HEK293 (cell line): Measurements from ENCODE around the gene IL1B.

Source experiments
- FEZF1 ChIP-seq: fragments of 450-650 bp; formaldehyde crosslinking; IDR thresholded peaks from 2 replicates; pipeline ENCODE4 v1.5.1; 2016; ENCODE audit warnings: missing biosample characterization, missing genetic modification characterization
- MEIS1 ChIP-seq: sonication (generic); formaldehyde crosslinking; IDR thresholded peaks from 2 replicates; pipeline ENCODE4 v1.8.1; 2022; ENCODE audit warnings: missing genetic modification reagents, mild to moderate bottlenecking, borderline replicate concordance
- ZBTB21 ChIP-seq: fragments of 450-650 bp; formaldehyde crosslinking; IDR thresholded peaks from 2 replicates; pipeline ENCODE4 v1.5.1; 2017; ENCODE audit warnings: missing biosample characterization, missing genetic modification characterization
- ZNF175 ChIP-seq: fragments of 450-650 bp; formaldehyde crosslinking; IDR thresholded peaks from 2 replicates; pipeline ENCODE4 v1.5.1; 2016; ENCODE audit warnings: missing biosample characterization, missing genetic modification characterization
- ZNF701 ChIP-seq: fragments of 450-650 bp; formaldehyde crosslinking; IDR thresholded peaks from 2 replicates; pipeline ENCODE4 v1.5.1; 2016; ENCODE audit warnings: missing biosample characterization, missing genetic modification characterization
- TF ChIP-seq, protein P1 (sequence below): fragments of 450-650 bp; formaldehyde crosslinking; IDR thresholded peaks from 2 replicates; pipeline ENCODE4 v1.5.1; 2016; ENCODE audit warnings: missing biosample characterization, missing genetic modification characterization

DNA sequence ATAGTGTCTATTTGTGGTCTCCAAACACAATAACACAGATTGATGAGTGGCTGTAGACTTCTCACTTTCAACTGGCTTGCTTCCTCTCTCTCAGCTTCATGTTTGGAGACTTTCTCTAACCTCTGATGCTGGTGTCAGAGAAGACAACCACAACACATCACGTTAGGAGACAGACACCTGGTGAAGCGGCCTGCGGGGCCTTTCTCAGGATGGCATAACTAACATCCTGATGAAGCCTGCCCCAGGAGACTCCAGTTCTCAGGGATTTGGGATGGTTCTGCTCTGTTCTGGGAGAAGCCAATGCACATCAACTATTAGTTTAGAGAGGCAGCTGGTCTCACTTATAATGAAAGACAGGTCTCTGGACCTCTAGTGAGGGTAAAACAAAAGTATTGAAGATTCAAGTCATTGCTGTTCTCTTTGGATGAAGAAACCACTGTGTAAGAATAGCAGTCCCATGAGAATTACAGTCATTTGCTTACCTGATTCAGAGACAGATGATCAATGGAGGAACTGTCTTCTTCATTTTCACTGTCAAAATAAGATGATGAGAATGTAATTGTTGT is 54.3 kb downstream of the IL1B start:
- TF ChIP-seq ZNF175 (tag by site-specific recombination) (no peak), ZNF701 (no peak), ZBTB21 (tag by site-specific recombination) (no peak), FEZF1 (no peak), MEIS1 (no peak)
- TF ChIP-seq, protein P1, sequence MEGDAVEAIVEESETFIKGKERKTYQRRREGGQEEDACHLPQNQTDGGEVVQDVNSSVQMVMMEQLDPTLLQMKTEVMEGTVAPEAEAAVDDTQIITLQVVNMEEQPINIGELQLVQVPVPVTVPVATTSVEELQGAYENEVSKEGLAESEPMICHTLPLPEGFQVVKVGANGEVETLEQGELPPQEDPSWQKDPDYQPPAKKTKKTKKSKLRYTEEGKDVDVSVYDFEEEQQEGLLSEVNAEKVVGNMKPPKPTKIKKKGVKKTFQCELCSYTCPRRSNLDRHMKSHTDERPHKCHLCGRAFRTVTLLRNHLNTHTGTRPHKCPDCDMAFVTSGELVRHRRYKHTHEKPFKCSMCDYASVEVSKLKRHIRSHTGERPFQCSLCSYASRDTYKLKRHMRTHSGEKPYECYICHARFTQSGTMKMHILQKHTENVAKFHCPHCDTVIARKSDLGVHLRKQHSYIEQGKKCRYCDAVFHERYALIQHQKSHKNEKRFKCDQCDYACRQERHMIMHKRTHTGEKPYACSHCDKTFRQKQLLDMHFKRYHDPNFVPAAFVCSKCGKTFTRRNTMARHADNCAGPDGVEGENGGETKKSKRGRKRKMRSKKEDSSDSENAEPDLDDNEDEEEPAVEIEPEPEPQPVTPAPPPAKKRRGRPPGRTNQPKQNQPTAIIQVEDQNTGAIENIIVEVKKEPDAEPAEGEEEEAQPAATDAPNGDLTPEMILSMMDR (tag by site-specific recombination), result no peak
